MCF 10A (cell line): ENCODE measurements around the gene PRKN. TPM values are rescaled to one million over a fixed set of nuclear protein-coding genes. Genes with fewer than 3 reads are reported as not detected.
A peak's percentile ranks its signal among the peaks of the same experiment; 100 is the strongest.

ENCODE experiments used
- BruUV-seq: library from RNA; stranded (reverse); fragments of 400-500 nt; replicated peaks from 2 replicates; lab custom pipeline; 2021; lab: Mats Ljungman, UMichigan
- CTCF ChIA-PET: fragments of 300-600 bp; sonication (Branson Sonifier 250); formaldehyde crosslinking; extraction: SDS; loops from one replicate; lab custom pipeline; 2021; ENCODE audit warnings: antibody characterized with exemption, inconsistent platforms; lab: Yijun Ruan, JAX
- POLR2A ChIA-PET: fragments of 300-600, 350-650 bp; sonication (Branson Sonifier 250); formaldehyde crosslinking; extraction: SDS; loops from one replicate; lab custom pipeline; 2020; ENCODE audit warnings: antibody characterized with exemption, inconsistent platforms; lab: Yijun Ruan, JAX
- DNase-seq: peaks from one replicate; pipeline ENCODE4 v3.0.0-alpha.2; 2018; ENCODE audit not compliant: unreplicated experiment
- H3K27ac Mint-ChIP-seq: one replicate; pipeline ENCODE4 v1.8.0; 2022; ENCODE audit warnings: mild to moderate bottlenecking, low read depth, mixed read lengths; ENCODE audit not compliant: unreplicated experiment
- H3K27me3 Mint-ChIP-seq: one replicate; pipeline ENCODE4 v1.8.0; 2022; ENCODE audit warnings: mixed read lengths; ENCODE audit not compliant: insufficient read depth, unreplicated experiment
- H3K36me3 Mint-ChIP-seq: one replicate; pipeline ENCODE4 v1.8.0; 2022; ENCODE audit warnings: mild to moderate bottlenecking, moderate library complexity, mixed read lengths; ENCODE audit not compliant: insufficient read depth, unreplicated experiment
- H3K4me1 Mint-ChIP-seq: one replicate; pipeline ENCODE4 v1.8.0; 2022; ENCODE audit warnings: mixed read lengths; ENCODE audit not compliant: insufficient read depth, unreplicated experiment
- H3K4me3 Mint-ChIP-seq: one replicate; pipeline ENCODE4 v1.8.0; 2022; ENCODE audit warnings: mild to moderate bottlenecking, moderate library complexity, mixed read lengths; ENCODE audit not compliant: unreplicated experiment
- H3K9me3 Mint-ChIP-seq: one replicate; pipeline ENCODE4 v1.8.0; 2022; ENCODE audit warnings: mixed read lengths; ENCODE audit not compliant: unreplicated experiment
- intact Hi-C: fragments of 100-400 bp; cut with micrococcal nuclease; formaldehyde crosslinking; loops from 2 replicates; pipeline ENCODE4 v1.14.1; 2022
- total RNA-seq: library from RNA; stranded (reverse); gene quantifications from 2 replicates; pipeline ENCODE4 v1.2.3, GENCODE V29; 2022
- TF ChIP-seq, protein P1 (sequence below): fragments of 200-600 bp; IDR thresholded peaks from one replicate; pipeline ENCODE4 v1.8.0; 2022; ENCODE audit warnings: antibody characterized with exemption, mild to moderate bottlenecking; ENCODE audit not compliant: unreplicated experiment

PRKN gene
- total RNA-seq, 1 experiment from 2014 or later, result 2.5 TPM

DNA sequence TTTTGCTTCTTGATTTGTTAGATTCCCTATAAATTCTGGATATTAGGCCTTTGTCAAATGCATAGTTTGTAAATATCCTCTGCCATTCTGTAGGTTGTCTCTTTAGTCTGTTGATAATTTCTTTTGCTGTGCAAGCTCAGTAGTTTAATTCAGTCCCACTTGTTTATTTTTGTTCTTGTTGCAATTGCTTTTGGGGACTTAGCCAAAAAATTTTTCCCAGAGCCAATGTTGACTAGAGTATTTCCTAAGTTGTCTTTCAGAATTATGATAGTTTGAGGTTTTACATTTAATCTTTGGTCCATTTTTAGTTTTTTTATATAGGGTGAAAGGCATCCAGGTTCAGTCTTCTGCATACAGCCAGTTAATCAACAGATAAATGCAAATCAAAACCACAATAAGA, 96.0 kb downstream of the PRKN start:
- no peak overlapping the region for H3K27ac Mint-ChIP-seq
- H3K4me1 Mint-ChIP-seq, result peaks cover 2% of the 10 kb centered on the region
- POLR2A ChIA-PET, result no interaction called here
- CTCF ChIA-PET, result no interaction called here
- H3K9me3 Mint-ChIP-seq, result no peaks in the 10 kb centered on the region
- no peaks in the 10 kb centered on the region for H3K36me3 Mint-ChIP-seq
- no peaks in the 10 kb centered on the region for H3K27me3 Mint-ChIP-seq
- TF ChIP-seq, protein P1, sequence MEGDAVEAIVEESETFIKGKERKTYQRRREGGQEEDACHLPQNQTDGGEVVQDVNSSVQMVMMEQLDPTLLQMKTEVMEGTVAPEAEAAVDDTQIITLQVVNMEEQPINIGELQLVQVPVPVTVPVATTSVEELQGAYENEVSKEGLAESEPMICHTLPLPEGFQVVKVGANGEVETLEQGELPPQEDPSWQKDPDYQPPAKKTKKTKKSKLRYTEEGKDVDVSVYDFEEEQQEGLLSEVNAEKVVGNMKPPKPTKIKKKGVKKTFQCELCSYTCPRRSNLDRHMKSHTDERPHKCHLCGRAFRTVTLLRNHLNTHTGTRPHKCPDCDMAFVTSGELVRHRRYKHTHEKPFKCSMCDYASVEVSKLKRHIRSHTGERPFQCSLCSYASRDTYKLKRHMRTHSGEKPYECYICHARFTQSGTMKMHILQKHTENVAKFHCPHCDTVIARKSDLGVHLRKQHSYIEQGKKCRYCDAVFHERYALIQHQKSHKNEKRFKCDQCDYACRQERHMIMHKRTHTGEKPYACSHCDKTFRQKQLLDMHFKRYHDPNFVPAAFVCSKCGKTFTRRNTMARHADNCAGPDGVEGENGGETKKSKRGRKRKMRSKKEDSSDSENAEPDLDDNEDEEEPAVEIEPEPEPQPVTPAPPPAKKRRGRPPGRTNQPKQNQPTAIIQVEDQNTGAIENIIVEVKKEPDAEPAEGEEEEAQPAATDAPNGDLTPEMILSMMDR, result no peak
- intact Hi-C loops, result no loop called here
- DNase-seq, result peak; percentile 18
- H3K4me3 Mint-ChIP-seq, result no peak overlapping the region
- no TSS peak for BruUV-seq

DNA sequence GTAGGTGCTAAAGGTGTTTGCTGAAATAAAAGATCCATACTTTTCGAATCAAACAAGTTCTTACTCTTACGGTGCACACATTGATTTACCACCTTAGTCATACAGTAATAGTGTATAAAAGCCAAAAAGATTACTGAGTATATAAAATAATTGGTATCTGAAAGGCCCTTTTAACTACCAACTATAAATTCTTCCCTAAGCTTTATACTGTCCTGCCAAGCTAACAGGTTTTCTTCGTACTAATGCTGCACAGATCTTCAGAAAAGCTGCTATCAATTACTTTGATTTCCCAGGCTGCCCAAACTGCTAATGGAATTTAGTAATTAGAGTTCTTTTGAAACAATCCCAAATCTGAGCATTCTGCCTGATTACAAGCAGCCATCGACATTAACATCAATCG, 97.5 kb downstream of the PRKN start:
- POLR2A ChIA-PET, result no interaction called here
- Mint-ChIP-seq H3K27ac (no peak overlapping the region), H3K36me3 (no peaks in the 10 kb centered on the region), H3K9me3 (no peaks in the 10 kb centered on the region), H3K27me3 (no peaks in the 10 kb centered on the region), H3K4me3 (no peak overlapping the region), H3K4me1 (no peaks in the 10 kb centered on the region)
- DNase-seq, result no peak
- BruUV-seq, result no TSS peak
- CTCF ChIA-PET, result no interaction called here
- intact Hi-C loops, result no loop called here
- TF ChIP-seq, protein P1, result no peak

DNA sequence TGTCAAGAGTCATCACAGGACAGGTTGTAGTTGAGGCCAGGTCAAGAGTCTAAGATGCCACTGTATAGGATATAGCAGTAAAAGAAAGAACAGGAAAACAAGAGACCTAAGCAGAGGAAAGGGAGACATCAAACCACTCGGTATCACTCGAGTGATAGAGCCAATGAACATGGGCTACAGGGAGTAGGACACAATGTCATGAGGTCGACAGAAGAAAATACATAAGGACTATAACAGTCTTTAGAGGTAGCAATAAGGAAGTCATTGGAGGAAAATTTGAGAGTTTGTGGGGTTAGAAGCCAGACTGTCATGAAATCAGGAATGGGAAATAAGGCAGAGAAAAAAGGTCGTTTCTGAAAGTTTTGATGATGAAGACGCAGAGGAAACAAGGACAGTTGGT, 99.7 kb downstream of the PRKN start:
- TF ChIP-seq, protein P1, result no peak
- no peaks in the 10 kb centered on the region for H3K27me3 Mint-ChIP-seq
- intact Hi-C loops, result no loop called here
- DNase-seq, result no peak
- H3K36me3 Mint-ChIP-seq, result no peaks in the 10 kb centered on the region
- H3K9me3 Mint-ChIP-seq, result no peaks in the 10 kb centered on the region
- no TSS peak for BruUV-seq
- H3K4me3 Mint-ChIP-seq, result no peak overlapping the region
- H3K27ac Mint-ChIP-seq, result no peak overlapping the region
- no peaks in the 10 kb centered on the region for H3K4me1 Mint-ChIP-seq
- CTCF ChIA-PET, result no interaction called here
- POLR2A ChIA-PET, result no interaction called here

DNA sequence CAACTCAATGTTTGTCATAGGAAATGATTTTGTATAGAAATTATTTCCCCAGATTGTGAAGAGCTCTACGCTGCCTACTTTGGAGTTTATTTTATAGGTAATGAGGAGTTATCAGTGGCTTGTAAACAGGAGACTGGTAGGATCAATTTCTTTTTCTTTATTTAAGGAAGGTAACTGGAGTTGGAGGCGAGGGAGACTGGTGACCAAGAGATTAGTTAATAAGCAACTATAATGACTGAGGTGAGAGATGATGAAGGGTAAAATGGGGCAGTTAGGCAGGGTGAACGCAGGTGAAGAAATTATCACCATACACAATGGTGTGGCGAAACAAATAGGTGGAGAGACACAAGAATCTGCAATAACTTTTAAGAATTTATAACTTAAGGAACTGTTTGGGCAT, 100.2 kb downstream of the PRKN start:
- TF ChIP-seq, protein P1, result no peak
- no peak for DNase-seq
- ChIA-PET CTCF (no interaction called here), POLR2A (interaction anchor here (0.7 kb wide), 1 partner anchor 8 kb away, joined by 3 read pairs; no protein-coding TSS in a partner anchor)
- no peaks in the 10 kb centered on the region for H3K4me1 Mint-ChIP-seq
- BruUV-seq, result no TSS peak
- H3K9me3 Mint-ChIP-seq, result no peaks in the 10 kb centered on the region
- intact Hi-C loops, result no loop called here
- H3K36me3 Mint-ChIP-seq, result no peaks in the 10 kb centered on the region
- H3K27ac Mint-ChIP-seq, result no peak overlapping the region
- no peak overlapping the region for H3K4me3 Mint-ChIP-seq
- H3K27me3 Mint-ChIP-seq, result no peaks in the 10 kb centered on the region
